Central memory CD4-positive, alpha-beta T cell (primary cell): ENCODE results near the gene ARGFX.

Source experiments
- DNase-seq: peaks from one replicate; pipeline ENCODE4 v3.0.0; 2022

The ARGFX gene

DNA sequence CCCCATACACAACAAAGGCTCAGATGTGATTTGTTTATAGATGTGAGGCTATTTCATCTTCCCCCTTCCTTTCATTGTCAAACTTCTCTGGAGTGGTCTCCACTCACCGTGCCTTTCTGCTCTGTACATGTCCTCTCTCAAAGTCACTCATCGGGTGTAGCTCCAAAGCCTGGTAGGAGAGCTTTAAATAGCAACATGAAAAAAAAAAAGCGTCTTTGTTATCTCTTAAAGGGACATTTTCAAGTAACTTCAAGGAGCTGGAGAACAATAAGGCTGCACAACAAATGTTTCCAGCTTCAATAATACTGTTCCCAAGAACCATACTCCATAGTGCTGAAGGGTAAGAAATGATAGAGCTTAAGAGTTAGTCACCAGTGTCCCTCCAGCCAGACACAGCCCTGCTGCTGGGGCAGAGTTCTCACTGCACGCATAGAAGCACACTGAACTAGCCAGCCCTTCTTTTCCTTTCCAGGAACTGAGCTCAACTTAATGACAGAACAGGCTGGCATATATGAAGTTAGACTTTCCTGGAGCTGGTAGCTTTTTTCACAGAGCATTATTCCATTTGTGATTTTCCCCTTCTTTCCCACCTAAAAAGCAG, 33.6 kb downstream of the ARGFX start:
- DNase-seq: no peak

DNA sequence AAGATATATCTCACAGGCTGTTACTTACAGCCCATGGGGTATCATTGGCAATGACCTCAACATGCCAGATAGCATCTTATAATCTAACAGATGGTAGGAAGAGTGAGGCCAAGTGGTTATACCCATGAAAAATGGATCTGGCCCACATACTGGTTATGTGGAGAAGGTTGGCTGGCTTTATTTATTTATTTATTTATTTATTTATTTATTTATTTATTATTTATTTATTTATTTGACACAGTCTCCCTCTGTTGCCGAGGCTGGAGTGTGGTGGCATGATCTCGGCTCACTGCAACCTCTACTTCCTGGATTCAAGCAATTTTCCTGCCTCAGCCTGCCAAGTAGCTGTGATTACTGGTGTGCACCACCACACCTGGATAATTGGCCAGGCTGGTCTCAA, 37.0 kb downstream of the ARGFX start:
- no peak for DNase-seq

DNA sequence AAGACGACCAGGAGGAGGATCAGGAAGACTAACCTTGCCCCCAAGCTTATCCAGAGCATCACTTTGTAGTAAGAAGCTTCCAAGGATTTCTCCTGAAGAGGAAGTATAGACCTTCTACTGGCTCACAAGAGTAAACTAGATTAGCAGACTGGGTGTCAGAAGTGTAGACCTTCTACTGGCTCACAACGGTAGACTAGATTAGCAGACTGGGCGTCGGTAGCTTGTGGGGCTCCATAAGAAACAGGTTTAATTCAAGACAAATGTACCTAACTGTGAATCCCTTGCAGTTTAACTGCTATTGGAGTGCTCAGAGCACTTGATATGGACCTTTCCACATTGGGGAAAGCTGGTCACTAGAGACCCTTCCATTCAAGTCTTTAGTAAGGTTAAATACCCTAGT, 38.4 kb downstream of the ARGFX start:
- DNase-seq: no peak
